Measurements from ENCODE around the gene RAI2.

DNA sequence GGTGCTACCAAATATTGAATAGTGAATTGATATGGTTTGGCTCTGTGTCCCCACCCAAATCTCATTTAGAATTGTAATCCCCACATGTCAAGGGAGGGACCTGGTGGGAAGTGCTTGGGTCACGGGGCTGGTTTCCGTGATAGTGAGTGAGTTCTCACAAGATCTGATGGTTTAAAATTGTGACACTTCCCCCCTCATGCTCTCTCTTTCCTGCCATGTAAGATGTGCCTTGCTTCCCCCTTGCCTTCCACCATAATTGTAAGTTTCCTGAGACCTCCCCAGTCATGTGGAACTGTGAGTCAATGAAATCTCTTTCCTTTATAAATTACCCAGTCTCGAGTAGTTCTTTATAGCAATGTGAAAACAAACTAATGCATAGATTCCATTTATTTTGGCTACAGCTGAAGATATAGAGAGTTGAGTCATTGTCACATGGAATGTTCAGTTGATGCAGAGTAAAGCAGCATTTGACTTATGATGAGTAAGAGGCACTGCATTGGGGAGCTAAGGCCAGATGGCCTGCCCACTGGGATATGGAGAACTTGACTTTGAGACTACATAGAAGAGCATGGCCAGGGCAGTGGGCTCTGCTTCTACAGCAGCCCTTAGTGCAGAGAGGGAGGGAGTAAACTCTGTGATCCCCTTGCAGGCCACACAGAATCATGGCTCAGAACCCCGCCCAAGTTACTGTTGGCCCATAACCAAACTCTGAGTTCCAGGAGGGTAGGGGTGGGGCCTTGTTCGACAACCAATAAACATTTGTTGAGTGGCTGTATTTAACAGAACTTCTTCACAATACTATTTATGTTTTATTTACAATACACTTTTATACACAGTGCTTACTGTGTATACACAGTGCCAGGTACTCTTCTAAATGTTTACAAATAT, 34.2 kb downstream of the RAI2 start:
- TF ChIP-seq, protein P1, sequence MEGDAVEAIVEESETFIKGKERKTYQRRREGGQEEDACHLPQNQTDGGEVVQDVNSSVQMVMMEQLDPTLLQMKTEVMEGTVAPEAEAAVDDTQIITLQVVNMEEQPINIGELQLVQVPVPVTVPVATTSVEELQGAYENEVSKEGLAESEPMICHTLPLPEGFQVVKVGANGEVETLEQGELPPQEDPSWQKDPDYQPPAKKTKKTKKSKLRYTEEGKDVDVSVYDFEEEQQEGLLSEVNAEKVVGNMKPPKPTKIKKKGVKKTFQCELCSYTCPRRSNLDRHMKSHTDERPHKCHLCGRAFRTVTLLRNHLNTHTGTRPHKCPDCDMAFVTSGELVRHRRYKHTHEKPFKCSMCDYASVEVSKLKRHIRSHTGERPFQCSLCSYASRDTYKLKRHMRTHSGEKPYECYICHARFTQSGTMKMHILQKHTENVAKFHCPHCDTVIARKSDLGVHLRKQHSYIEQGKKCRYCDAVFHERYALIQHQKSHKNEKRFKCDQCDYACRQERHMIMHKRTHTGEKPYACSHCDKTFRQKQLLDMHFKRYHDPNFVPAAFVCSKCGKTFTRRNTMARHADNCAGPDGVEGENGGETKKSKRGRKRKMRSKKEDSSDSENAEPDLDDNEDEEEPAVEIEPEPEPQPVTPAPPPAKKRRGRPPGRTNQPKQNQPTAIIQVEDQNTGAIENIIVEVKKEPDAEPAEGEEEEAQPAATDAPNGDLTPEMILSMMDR (IDR thresholded peaks at IDR 0.05; ENCODE audit: low read depth, low read length) = no peak
- TF ChIP-seq MYC (IDR thresholded peaks at IDR 0.05; ENCODE audit: low read depth, low read length) (no peak), POLR2A (IDR thresholded peaks at IDR 0.05; ENCODE audit: extremely low read depth, insufficient read length) (no peak)

Data from NB4 (cell line).